ENCODE results near the gene EXOC6B.

The EXOC6B gene

GRCh38 chr2:72275084-72275483, 550.7 kb downstream of the EXOC6B start:
- no peak for DNase-seq (ENCODE audit: low spot score)
- TF ChIP-seq CTCF (conservative IDR thresholded peaks at IDR 0.05; ENCODE audit: low read depth): no peak
- POLR2A ChIA-PET (ENCODE audit: low non-redundant PET): no interaction called here
- CTCF ChIA-PET: interaction anchor here (0.7 kb wide), 1 partner anchor 59 kb away, joined by 3 read pairs; no protein-coding TSS in a partner anchor
- no peak overlapping the region for H3K27ac ChIP-seq

- TF ChIP-seq CTCF (conservative IDR thresholded peaks at IDR 0.05; ENCODE audit: low read depth): no peak
- no peak for DNase-seq (ENCODE audit: low spot score)
- CTCF ChIA-PET: no interaction called here
- POLR2A ChIA-PET (ENCODE audit: low non-redundant PET): no interaction called here
- no peak overlapping the region for H3K27ac ChIP-seq
These were observed 551.4 kb downstream of the EXOC6B start for GRCh38 chr2:72274380-72274797.

- TF ChIP-seq CTCF (conservative IDR thresholded peaks at IDR 0.05; ENCODE audit: low read depth): no peak
- ChIA-PET POLR2A (ENCODE audit: low non-redundant PET) (no interaction called here), CTCF (no interaction called here)
- DNase-seq (ENCODE audit: low spot score): no peak
- no peak overlapping the region for H3K27ac ChIP-seq
These were observed 552.4 kb downstream of the EXOC6B start for GRCh38 chr2:72273384-72273783.

- peak; percentile 14 for DNase-seq (ENCODE audit: low spot score)
- POLR2A ChIA-PET (ENCODE audit: low non-redundant PET): no interaction called here
- no peak for TF ChIP-seq CTCF (conservative IDR thresholded peaks at IDR 0.05; ENCODE audit: low read depth)
- CTCF ChIA-PET: interaction anchor here (0.6 to 0.8 kb wide), 2 partner anchors 148 to 670 kb away, joined by 3 read pairs; no protein-coding TSS in a partner anchor
- no peak overlapping the region for H3K27ac ChIP-seq
These were observed 553.8 kb downstream of the EXOC6B start for GRCh38 chr2:72271766-72272641.

GRCh38 chr2:72271276-72271614, 554.6 kb downstream of the EXOC6B start:
- H3K27ac ChIP-seq: no peak overlapping the region
- no peak for TF ChIP-seq CTCF (conservative IDR thresholded peaks at IDR 0.05; ENCODE audit: low read depth)
- no peak for DNase-seq (ENCODE audit: low spot score)
- CTCF ChIA-PET: interaction anchor here (0.6 kb wide), 1 partner anchor 147 kb away, joined by 3 read pairs; no protein-coding TSS in a partner anchor
- POLR2A ChIA-PET (ENCODE audit: low non-redundant PET): no interaction called here

- ChIA-PET POLR2A (ENCODE audit: low non-redundant PET) (no interaction called here), CTCF (no interaction called here)
- DNase-seq (ENCODE audit: low spot score): no peak
- no peak overlapping the region for H3K27ac ChIP-seq
- no peak for TF ChIP-seq CTCF (conservative IDR thresholded peaks at IDR 0.05; ENCODE audit: low read depth)
These were observed 555.1 kb downstream of the EXOC6B start for GRCh38 chr2:72270556-72271275.
